GM18870 (cell line): Measurements from ENCODE around the gene SEZ6.

Experiments used
- ATAC-seq: cut with Tn5 transposase; IDR thresholded peaks from one replicate; pipeline ENCODE4 v1.9.1; 2021; ENCODE audit warnings: moderate library complexity; ENCODE audit not compliant: unreplicated experiment

The SEZ6 gene

GRCh38 chr17:29036584-29036983 lies 30.8 kb upstream of the SEZ6 start:
- ATAC-seq = no peak

- ATAC-seq = no peak
Measured at GRCh38 chr17:29034510-29034909, 28.7 kb upstream of the SEZ6 start.

- ATAC-seq = no peak
Measured at GRCh38 chr17:29032857-29033197, 27.0 kb upstream of the SEZ6 start.

- ATAC-seq = no peak
Measured at GRCh38 chr17:29032013-29032856, 26.4 kb upstream of the SEZ6 start.

- no peak for ATAC-seq
Measured at GRCh38 chr17:29031488-29031887, 25.7 kb upstream of the SEZ6 start.

- ATAC-seq = no peak
Measured at GRCh38 chr17:29024316-29024952, 18.6 kb upstream of the SEZ6 start.

- ATAC-seq = no peak
Measured at GRCh38 chr17:29022074-29022473, 16.2 kb upstream of the SEZ6 start.

- ATAC-seq = no peak
Measured at GRCh38 chr17:29021226-29021625, 15.4 kb upstream of the SEZ6 start.

- ATAC-seq = no peak
Measured at GRCh38 chr17:29020576-29020975, 14.7 kb upstream of the SEZ6 start.

- no peak for ATAC-seq
Measured at GRCh38 chr17:29019475-29020181, 13.8 kb upstream of the SEZ6 start.

GRCh38 chr17:29018788-29019474 lies 13.1 kb upstream of the SEZ6 start:
- ATAC-seq = no peak

GRCh38 chr17:29016345-29017210 lies 10.7 kb upstream of the SEZ6 start:
- no peak for ATAC-seq

GRCh38 chr17:29014716-29015115 lies 8.9 kb upstream of the SEZ6 start:
- no peak for ATAC-seq

- no peak for ATAC-seq
Measured at GRCh38 chr17:29012535-29012934, 6.7 kb upstream of the SEZ6 start.

GRCh38 chr17:29010586-29010985 lies 4.8 kb upstream of the SEZ6 start:
- no peak for ATAC-seq

GRCh38 chr17:29010129-29010528 lies 4.3 kb upstream of the SEZ6 start:
- ATAC-seq = no peak

- no peak for ATAC-seq
Measured at GRCh38 chr17:29008591-29008990, 2.8 kb upstream of the SEZ6 start.

- ATAC-seq = no peak
Measured at GRCh38 chr17:29007860-29008455, 2.1 kb upstream of the SEZ6 start.

GRCh38 chr17:29007456-29007855 lies 1.6 kb upstream of the SEZ6 start:
- ATAC-seq = no peak

- ATAC-seq = no peak
Measured at GRCh38 chr17:29004081-29004692, 1.6 kb downstream of the SEZ6 start.
